Transverse colon (tissue), 3 donors: ENCODE measurements around the gene ITGA11.

Experiments
- POLR2A ChIP-seq: fragments of 450-650 bp; IDR thresholded peaks from one replicate; pipeline ENCODE4 v1.6.1; 2016; ENCODE audit warnings: antibody characterized with exemption, mild to moderate bottlenecking, moderate library complexity
- TF ChIP-seq, protein P1 (sequence below), 5 experiments: fragments of 200-600 bp in 3 of 5; fragments of 450-650 bp in 2 of 5; sonication (generic) in 3 of 5; IDR thresholded peaks; 1 replicate in 2 of 5; 2 replicates in 3 of 5; pipeline ENCODE4 v1.5.1; 2016 to 2017; ENCODE audit warnings: antibody characterized with exemption in 5 of 5, inconsistent platforms in 3 of 5, mild to moderate bottlenecking in 2 of 5, moderate library complexity in 1 of 5

DNA sequence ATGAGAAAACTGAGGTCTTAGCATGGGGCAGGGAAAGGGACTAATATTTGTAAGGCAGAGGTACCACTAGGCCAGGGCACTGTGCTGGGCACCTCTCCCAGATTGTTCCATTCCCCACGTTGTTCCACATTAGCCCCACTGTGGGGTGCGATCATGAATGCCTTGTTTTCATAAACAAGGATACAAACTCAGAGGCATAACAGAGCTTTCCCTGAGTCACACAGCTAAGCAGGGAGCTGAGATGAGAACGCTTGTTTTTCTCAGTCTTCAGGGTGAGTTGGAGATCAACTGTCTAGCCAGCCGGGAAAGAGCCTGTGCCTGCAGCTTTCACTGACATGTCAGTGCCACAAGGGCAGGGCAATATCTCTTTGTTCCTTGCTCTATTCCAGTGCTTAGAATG is 47.9 kb upstream of the ITGA11 start:
- TF ChIP-seq, protein P1, sequence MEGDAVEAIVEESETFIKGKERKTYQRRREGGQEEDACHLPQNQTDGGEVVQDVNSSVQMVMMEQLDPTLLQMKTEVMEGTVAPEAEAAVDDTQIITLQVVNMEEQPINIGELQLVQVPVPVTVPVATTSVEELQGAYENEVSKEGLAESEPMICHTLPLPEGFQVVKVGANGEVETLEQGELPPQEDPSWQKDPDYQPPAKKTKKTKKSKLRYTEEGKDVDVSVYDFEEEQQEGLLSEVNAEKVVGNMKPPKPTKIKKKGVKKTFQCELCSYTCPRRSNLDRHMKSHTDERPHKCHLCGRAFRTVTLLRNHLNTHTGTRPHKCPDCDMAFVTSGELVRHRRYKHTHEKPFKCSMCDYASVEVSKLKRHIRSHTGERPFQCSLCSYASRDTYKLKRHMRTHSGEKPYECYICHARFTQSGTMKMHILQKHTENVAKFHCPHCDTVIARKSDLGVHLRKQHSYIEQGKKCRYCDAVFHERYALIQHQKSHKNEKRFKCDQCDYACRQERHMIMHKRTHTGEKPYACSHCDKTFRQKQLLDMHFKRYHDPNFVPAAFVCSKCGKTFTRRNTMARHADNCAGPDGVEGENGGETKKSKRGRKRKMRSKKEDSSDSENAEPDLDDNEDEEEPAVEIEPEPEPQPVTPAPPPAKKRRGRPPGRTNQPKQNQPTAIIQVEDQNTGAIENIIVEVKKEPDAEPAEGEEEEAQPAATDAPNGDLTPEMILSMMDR (IDR thresholded peaks at IDR 0.05): no peak
- no peak for TF ChIP-seq POLR2A
